Stimulated activated CD4-positive, alpha-beta T cell treated with anti-CD3 and anti-CD28 coated beads, Interleukin-2, amount 100 ng/mL, for 4 hours (primary cell): ENCODE results near the gene LARGE2.

ENCODE experiments used
- DNase-seq: peaks from one replicate; pipeline ENCODE4 v3.0.0-alpha.2; 2020; ENCODE audit warnings: low read depth

The LARGE2 gene

DNA sequence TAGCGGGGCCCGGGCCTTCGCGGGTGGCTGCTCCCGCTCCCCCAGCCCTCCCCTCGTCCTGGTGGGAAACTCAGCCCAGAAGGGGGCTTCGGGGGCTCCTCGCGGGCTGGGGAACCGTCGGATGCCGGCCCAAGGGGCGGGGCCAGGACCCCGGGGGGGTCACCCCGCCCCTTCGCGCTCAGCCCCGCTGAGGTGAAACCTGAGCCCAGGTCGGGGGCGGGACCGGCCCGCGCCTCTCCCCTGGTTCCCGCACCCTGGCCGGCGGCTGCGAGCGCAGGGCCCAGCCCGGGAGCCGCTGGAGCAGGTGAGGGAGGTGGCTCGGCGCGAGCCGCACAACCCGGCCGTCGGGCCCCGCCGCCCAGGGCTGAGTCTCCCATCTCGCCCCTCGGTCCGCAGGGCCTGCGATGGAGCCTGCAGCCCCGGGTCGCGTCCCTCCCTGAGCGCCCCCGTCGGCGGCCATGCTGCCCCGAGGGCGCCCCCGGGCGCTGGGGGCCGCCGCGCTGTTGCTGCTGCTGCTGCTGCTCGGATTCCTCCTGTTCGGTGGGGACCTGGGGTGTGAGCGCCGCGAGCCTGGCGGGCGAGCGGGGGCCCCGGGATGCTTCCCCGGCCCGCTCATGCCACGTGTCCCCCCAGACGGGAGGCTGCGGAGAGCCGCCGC is at the start of gene LARGE2:
TSS of gene LARGE2 (plus strand) at position 232 of the 658 bp plus-strand sequence. CDS start at position 459, 227 bp downstream.
- DNase-seq = no peak

DNA sequence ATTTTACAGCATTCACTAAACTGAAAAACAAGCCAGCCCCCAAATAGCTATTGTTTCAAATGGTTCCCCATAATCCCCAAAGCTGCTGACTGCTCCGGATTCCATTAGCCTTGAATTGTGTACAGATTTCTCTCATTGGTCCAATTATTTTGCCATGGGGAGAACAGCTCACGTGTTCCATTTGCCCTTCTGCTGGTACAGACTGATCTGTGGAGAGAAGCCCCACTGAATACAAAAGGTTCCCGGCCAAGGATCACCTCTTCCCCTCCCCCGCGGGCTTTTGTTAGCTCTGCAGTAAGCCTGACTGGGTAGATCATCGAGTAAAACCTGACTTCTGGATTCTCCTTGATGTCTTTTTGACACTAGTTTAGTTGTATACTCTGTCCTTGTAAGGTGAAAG is 46.1 kb upstream of the LARGE2 start:
- no peak for DNase-seq

GRCh38 chr11:45877221-45877620 is 45.2 kb upstream of the LARGE2 start:
- no peak for DNase-seq

DNA sequence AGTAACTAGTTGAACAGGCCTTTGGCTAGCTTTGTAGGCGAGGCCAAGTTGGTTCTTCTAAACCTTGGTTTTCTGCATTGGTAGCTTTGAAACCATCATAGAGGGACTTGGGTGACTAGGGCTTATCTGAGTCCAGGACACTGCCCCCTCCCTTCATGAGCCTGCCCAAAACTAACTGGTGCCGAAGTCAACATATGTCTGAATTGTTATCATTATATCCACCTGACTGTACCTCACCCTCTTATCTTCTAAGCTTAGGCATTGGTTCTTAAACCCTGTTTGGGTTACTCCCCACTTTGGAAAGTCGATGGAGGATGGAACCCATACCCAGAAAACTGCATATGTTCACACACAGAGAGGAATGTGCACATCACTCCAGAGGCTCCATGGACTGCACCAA is 44.6 kb upstream of the LARGE2 start:
- no peak for DNase-seq

GRCh38 chr11:45879803-45880686 is 42.4 kb upstream of the LARGE2 start:
- no peak for DNase-seq

GRCh38 chr11:45880772-45881570 is 41.5 kb upstream of the LARGE2 start:
- no peak for DNase-seq

GRCh38 chr11:45881708-45882368 is 40.6 kb upstream of the LARGE2 start:
- no peak for DNase-seq

DNA sequence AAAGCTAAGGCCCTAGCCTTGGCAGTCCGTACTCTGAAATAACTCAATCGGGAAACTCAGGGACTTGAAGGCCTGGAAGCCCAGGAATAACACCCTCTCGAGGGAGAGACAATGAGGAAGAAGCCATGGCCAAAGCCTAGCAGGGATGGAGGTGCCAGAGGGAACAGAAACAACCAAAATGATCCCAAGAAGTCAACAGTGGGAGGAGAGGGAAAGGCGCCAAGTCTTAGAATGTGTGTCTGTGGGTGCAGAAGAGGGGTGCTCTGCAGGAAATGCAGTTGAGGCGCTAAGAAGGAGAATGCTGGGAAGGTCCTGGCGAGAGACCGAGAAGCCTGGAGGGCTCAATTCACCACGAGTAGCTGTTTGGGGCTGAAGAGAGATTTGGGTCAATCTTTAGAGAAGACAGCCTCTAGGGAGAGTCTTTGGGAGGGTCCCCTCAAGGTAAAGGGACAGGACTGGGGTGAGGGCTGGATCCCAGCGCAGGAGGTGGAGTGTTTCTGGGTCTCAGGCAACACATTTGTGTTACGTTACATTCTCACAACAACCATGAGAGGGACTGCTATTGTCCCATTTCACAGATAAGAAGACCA is 37.8 kb upstream of the LARGE2 start:
- DNase-seq = no peak

- DNase-seq = peak; percentile 14
Measured at GRCh38 chr11:45885274-45885920, 37.1 kb upstream of the LARGE2 start, which contains the start of gene MAPK8IP1. MAPK8IP1 (plus strand) TSS chr11:45885651; CDS start chr11:45885821, 170 bp downstream.

DNA sequence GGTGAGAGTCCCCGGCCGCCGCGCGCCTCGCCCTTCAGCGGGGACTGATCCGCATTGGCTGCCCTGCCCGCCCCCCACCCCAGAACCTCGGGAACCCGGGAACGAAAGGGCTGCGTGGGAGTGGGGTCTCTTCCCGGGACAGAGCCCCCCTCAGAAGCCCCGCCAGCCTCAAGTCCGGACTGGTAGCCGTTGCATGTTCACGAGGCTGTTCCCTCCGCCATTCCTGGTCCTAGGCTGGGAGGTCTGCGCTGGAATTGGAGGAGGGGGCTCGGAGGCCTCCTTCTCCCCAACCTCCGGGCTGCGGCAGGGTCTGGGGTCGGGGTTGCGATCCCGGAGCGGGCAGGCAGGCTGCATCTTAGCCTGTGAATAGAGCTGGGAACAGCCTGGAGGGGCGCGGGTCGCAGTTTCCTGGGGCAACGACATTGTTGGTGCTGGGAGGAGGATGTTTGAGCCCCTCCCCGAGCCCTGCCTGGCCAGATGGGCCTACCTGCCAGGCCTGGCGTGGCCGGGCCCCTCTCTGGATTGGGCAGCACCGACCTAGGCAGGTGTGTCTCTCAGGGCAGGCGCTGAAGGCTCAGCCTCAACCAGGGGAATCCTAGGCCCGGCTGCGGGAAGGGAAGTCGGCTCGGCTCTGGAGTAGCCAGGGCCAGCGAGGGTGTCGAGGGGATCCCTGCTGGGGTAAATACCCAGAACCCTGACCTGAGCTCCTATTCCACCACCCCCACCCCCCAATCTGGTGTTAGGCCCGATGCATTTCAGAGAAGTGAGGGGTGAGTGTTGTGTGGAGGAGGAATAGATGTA is 36.3 kb upstream of the LARGE2 start:
- DNase-seq = no peak

DNA sequence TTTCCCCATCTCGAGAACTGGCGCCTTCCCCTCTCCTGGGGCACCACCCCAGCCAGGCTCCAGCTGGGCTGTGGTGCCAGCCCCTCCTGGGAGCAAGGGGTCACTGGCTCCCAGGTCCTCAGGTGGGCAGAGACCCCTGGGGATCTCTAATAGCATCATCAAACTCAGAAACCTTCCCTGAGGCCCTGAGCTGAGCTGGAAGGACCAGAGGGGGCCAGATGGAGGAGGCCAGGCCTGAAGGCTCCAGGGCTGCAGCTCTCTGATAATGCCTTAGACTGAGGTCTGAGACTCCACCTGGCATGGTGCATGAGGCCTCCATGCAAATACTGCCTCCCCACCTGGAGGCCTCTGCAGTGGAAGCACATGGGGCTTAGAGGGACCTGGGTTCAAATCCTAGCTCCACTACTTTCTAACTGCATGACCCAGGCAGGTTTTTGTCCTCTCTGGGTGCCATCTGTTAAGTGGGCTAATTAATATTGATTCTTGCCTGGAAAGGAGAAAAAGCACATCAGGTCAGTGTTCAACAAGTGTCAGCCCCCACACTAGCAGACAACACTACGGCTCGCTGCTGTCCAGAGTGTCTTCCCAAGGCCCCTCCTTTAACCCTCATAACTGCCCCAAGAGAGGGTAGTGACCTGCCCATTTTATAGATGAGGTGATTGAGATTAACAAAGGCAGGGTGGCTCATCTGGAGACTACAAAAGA is 35.5 kb upstream of the LARGE2 start:
- DNase-seq = no peak

DNA sequence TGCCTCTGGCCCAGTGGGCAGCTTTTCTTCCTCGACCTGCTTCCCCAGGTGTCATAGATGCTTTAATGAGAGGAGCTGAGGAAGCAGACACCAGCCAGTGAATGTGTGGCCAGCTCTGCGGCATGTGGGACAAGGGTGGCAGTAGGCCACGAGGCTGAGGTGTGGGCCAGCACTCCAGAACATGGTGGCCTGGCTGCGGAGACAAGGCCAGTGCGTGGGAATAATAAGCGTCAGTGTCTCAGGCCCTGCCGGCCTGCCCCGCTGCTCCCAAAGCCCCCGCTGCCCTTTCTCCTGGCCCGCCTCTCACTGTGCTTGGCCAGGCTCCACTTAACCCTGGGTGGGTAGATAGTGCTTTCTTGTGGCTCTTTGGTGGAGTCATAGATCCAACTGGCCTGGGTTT is 34.9 kb upstream of the LARGE2 start:
- no peak for DNase-seq

DNA sequence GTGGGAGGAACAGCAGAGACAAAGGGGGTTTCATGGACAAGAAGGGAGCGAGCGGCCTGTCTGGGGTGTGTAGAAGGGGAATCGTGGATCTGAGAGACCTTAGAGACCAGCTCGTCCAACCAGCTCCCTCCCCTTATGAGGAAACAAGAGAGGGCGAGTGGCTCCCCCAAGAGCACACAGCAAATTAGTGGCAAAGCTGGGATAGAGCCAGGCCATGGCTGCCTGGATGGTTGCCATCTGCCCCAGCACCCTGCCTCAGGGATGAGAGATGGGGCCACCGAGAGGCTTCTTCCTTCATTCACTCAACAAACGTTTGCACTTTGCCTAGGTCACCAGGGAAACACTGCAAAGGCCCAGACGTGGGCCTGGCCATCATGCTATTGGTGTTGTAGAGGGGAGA is 32.9 kb upstream of the LARGE2 start:
- no peak for DNase-seq

DNA sequence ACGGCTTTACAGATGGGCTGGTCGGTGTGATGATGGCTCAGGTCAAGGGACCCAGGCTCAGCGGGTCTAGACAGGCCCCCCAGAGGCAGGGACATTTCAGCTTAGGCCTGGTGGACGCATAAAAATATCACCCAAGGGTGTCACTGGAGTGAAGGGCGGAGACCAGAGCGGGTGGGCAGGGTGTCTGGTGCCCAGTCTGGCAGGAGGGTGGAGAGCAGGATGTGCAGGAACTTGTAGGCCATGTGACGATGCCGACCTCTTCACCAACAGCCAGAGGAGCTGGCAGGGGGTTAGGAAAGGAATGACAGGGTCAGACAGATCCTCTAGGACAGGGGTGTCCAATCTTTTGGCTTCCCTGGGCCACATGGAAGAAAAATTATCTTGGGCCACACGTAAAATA is 32.5 kb upstream of the LARGE2 start:
- no peak for DNase-seq

DNA sequence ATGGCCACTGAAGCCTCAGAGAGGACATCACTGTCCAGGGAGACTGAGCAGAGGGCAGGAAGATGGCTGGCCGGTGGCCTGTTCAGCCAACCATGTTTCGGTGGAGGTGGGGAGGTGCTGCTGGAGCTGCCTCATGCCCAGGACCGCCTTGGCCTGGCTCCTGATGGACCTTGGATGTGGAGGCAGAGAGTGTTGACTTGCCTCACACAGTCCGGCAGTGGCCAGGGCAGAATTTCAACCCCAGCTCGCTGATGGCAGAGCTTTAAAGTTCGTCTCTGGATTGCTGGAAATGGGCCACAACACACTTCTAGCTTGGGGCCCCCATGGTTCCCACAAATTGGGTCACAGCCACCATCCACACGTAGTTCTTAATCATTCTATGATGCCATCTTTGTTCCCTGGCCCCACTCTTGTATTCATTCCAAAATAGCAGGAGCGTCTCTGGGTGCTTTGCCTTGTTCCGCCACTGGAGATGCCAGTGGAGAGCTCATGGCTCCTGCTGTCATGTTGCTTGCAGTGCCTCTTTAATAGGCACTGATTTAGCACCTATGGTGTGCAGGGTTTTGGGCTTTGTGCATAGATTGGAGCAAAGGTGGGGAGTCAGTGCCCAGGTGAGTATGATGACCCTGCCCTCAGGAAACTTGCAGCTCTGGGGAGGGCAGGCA is 31.4 kb upstream of the LARGE2 start:
- no peak for DNase-seq

DNA sequence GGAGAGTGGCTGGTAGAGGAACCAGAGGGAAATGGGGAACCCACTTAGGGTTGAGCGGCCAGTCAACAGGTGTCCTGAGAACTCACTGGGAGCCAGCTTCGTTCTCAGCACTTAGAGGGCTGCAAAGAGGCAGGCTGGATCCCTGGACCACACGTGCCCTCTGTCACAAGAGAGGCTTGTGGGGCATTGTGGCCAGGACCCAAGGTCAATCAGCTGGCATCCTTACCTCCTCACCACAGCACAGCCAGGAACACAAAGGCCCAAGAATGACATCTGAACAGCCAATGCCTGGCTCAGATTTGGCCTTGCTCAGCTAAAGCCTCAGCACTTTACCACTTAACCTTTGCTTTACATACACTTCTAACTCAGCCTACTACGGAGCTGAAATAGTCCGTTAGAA is 29.6 kb upstream of the LARGE2 start:
- no peak for DNase-seq

DNA sequence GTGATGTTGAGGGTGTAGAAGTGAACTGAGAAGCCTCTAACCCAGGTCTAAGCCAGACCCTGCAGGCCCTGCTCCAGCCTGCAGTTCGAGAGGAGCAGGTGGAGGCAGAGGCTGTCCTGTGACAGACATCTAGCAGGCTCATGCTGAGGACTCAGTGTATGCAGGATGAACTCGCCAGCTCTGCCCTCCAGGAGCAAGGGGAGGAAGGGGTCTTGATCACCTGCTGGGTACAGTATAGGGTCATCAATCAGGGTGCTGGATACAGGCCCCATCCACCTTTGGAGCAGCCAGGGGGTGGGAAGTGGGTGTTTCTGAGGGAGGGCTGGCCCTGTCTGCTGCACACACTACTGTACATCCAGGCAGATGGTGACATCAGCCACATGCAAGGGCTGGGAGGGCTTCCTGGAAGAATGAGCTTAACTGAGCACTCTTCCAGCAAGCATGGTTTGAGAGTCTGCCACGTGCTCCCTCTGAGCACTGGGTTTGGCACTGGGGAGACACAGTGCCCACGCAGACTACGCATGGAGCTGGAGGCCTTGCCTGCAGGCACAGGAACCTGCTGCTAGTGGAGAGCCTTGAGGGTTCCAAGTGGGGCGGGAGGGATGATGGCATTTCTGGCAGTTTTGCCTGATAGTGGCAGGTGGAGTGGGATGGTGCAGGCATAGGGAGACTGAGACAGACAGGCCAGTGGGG is 27.8 kb upstream of the LARGE2 start:
- DNase-seq = no peak

GRCh38 chr11:45895553-45896259 is 26.8 kb upstream of the LARGE2 start:
- DNase-seq = no peak
